Loucy (cell line): ENCODE results near the gene LPIN1.

ENCODE experiments used
- EZH2phosphoT487 ChIP-seq: fragments of 200-600 bp; IDR thresholded peaks from 2 replicates; pipeline ENCODE4 v1.6.1; 2018; ENCODE audit warnings: antibody characterized with exemption, mild to moderate bottlenecking, moderate library complexity, borderline replicate concordance
- TF ChIP-seq, protein P1 (sequence below): fragments of 200-600 bp; sonication (generic); conservative IDR thresholded peaks from 2 replicates; pipeline ENCODE4 v1.5.1; 2014; ENCODE audit warnings: mild to moderate bottlenecking, antibody characterized with exemption, low read length

GRCh38 chr2:11808016-11808400 lies 61.6 kb downstream of the LPIN1 start:
- TF ChIP-seq, protein P1, sequence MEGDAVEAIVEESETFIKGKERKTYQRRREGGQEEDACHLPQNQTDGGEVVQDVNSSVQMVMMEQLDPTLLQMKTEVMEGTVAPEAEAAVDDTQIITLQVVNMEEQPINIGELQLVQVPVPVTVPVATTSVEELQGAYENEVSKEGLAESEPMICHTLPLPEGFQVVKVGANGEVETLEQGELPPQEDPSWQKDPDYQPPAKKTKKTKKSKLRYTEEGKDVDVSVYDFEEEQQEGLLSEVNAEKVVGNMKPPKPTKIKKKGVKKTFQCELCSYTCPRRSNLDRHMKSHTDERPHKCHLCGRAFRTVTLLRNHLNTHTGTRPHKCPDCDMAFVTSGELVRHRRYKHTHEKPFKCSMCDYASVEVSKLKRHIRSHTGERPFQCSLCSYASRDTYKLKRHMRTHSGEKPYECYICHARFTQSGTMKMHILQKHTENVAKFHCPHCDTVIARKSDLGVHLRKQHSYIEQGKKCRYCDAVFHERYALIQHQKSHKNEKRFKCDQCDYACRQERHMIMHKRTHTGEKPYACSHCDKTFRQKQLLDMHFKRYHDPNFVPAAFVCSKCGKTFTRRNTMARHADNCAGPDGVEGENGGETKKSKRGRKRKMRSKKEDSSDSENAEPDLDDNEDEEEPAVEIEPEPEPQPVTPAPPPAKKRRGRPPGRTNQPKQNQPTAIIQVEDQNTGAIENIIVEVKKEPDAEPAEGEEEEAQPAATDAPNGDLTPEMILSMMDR, result no peak
- no peak for TF ChIP-seq EZH2phosphoT487
